ENCODE data around the gene LRP2BP. TPM values are rescaled to one million over a fixed set of nuclear protein-coding genes. Genes with fewer than 3 reads are reported as not detected.

LRP2BP gene
- polyA plus RNA-seq, 1 donor (not counting 4 experiments of a cell fraction or from before 2014, with no cell fraction given), result 0.22 TPM

- TF ChIP-seq EZH2 (IDR thresholded peaks at IDR 0.05; ENCODE audit: low read length) (no peak), CTCF (optimal IDR thresholded peaks at IDR 0.05 in 1 of 3, IDR thresholded peaks at IDR 0.05 in 1 of 3, conservative IDR thresholded peaks at IDR 0.05 in 1 of 3; ENCODE audit: extremely low read depth in 1 of 3, insufficient read depth in 2 of 3, low read length in 3 of 3) (no peak)
- no peak overlapping the region for H3K9ac ChIP-seq (ENCODE audit: control insufficient read depth, extremely low read depth, insufficient read depth, low read length)
- dilution Hi-C loops (cut with MboI; ENCODE audit: extremely low pct_ligation_motif_present, low sequenced_read_pairs), result no loop called here
- H3K27ac ChIP-seq (ENCODE audit: control insufficient read depth, insufficient read depth, low read length), result no peak overlapping the region
- no peaks in the 10 kb centered on the region for H3K9me1 ChIP-seq (ENCODE audit: control insufficient read depth, extremely low read depth, insufficient read depth, low read length)
- no peak overlapping the region for H2AFZ ChIP-seq (ENCODE audit: control insufficient read depth, low read length)
- no peak overlapping the region for H3K4me3 ChIP-seq (ENCODE audit: control insufficient read depth in 2 of 3, extremely low read depth in 1 of 3, insufficient read depth in 2 of 3, low read depth in 1 of 3, low read length in 3 of 3)
- DNase-seq (ENCODE audit: low read depth, low spot score) (no peak), FAIRE-seq (no peak)
- H3K4me1 ChIP-seq (ENCODE audit: control insufficient read depth, extremely low read depth, insufficient read depth, low read length), result no peaks in the 10 kb centered on the region
- H4K20me1 ChIP-seq (ENCODE audit: control insufficient read depth, extremely low read depth, insufficient read depth, low read length), result no peaks in the 10 kb centered on the region
- no peaks in the 10 kb centered on the region for H3K79me2 ChIP-seq (ENCODE audit: control insufficient read depth, insufficient read depth, low read length)
- peaks cover 0 to 4% of the 10 kb centered on the region in 2 experiments for H3K36me3 ChIP-seq (ENCODE audit: control insufficient read depth in 2 of 2, extremely low read depth in 1 of 2, insufficient read depth in 2 of 2, low read length in 2 of 2)
- H3K9me3 ChIP-seq (ENCODE audit: control insufficient read depth, low read depth, low read length), result no peaks in the 10 kb centered on the region
- no peaks in the 10 kb centered on the region for H3K27me3 ChIP-seq (ENCODE audit: control insufficient read depth, extremely low read depth, insufficient read depth, low read length)
- no peak overlapping the region for H3K4me2 ChIP-seq (ENCODE audit: control insufficient read depth, extremely low read depth, insufficient read depth, low read depth, low read length)
Measured at GRCh38 chr4:185335579-185335978, 60.1 kb downstream of the LRP2BP start.

GRCh38 chr4:185334326-185334725, 61.4 kb downstream of the LRP2BP start:
- no peak overlapping the region for H3K27ac ChIP-seq (ENCODE audit: control insufficient read depth, insufficient read depth, low read length)
- H3K36me3 ChIP-seq (ENCODE audit: control insufficient read depth in 2 of 2, extremely low read depth in 1 of 2, insufficient read depth in 2 of 2, low read length in 2 of 2), result peaks cover 0 to 2% of the 10 kb centered on the region in 2 experiments
- no peak overlapping the region for H3K4me3 ChIP-seq (ENCODE audit: control insufficient read depth in 2 of 3, extremely low read depth in 1 of 3, insufficient read depth in 2 of 3, low read depth in 1 of 3, low read length in 3 of 3)
- no peak overlapping the region for H2AFZ ChIP-seq (ENCODE audit: control insufficient read depth, low read length)
- H3K9ac ChIP-seq (ENCODE audit: control insufficient read depth, extremely low read depth, insufficient read depth, low read length), result no peak overlapping the region
- H3K79me2 ChIP-seq (ENCODE audit: control insufficient read depth, insufficient read depth, low read length), result no peaks in the 10 kb centered on the region
- H3K4me2 ChIP-seq (ENCODE audit: control insufficient read depth, extremely low read depth, insufficient read depth, low read depth, low read length), result no peak overlapping the region
- no peaks in the 10 kb centered on the region for H3K4me1 ChIP-seq (ENCODE audit: control insufficient read depth, extremely low read depth, insufficient read depth, low read length)
- DNase-seq (ENCODE audit: low read depth, low spot score) (no peak), FAIRE-seq (no peak)
- H4K20me1 ChIP-seq (ENCODE audit: control insufficient read depth, extremely low read depth, insufficient read depth, low read length), result no peaks in the 10 kb centered on the region
- dilution Hi-C loops (cut with MboI; ENCODE audit: extremely low pct_ligation_motif_present, low sequenced_read_pairs), result no loop called here
- no peaks in the 10 kb centered on the region for H3K27me3 ChIP-seq (ENCODE audit: control insufficient read depth, extremely low read depth, insufficient read depth, low read length)
- H3K9me1 ChIP-seq (ENCODE audit: control insufficient read depth, extremely low read depth, insufficient read depth, low read length), result no peaks in the 10 kb centered on the region
- H3K9me3 ChIP-seq (ENCODE audit: control insufficient read depth, low read depth, low read length), result no peaks in the 10 kb centered on the region
- TF ChIP-seq CTCF (optimal IDR thresholded peaks at IDR 0.05 in 1 of 3, IDR thresholded peaks at IDR 0.05 in 1 of 3, conservative IDR thresholded peaks at IDR 0.05 in 1 of 3; ENCODE audit: extremely low read depth in 1 of 3, insufficient read depth in 2 of 3, low read length in 3 of 3) (no peak), EZH2 (IDR thresholded peaks at IDR 0.05; ENCODE audit: low read length) (no peak)

All from keratinocyte (primary cell).